Esophagus muscularis mucosa (tissue), 4 donors: ENCODE results near the gene KLHL5. TPM values are rescaled to one million over a fixed set of nuclear protein-coding genes. Genes with fewer than 3 reads are reported as not detected.
"Not testable (repeated sequence)": the region's sequence is repeated elsewhere in the genome, so short reads cannot be mapped to it uniquely, and the experiment has no call there.

Experiments used
- DNase-seq: peaks from one replicate; pipeline ENCODE4 v3.0.0-alpha.2; 2017; ENCODE audit errors: extremely low spot score
- H3K27ac ChIP-seq, 4 donors: fragments of 200-600 bp; sonication (generic); replicated peaks in 1 of 4; 1 replicate in 3 of 4; 2 replicates in 1 of 4; pipeline ENCODE4 v1.5.1; 2016 to 2019; ENCODE audit warnings: mild to moderate bottlenecking in 1 of 4
- H3K27me3 ChIP-seq, 4 donors: fragments of 200-600 bp; sonication (generic); one replicate each; pipeline versions ENCODE4 v1.5.1 to v1.6.0; 2016 to 2019
- H3K36me3 ChIP-seq, 4 donors: fragments of 200-600 bp; sonication (generic); one replicate each; pipeline ENCODE4 v1.5.1; 2016 to 2019
- H3K4me1 ChIP-seq, 4 donors: fragments of 200-600 bp; sonication (generic); one replicate each; pipeline ENCODE4 v1.5.1; 2016 to 2019
- H3K4me3 ChIP-seq, 4 donors: fragments of 200-600 bp; sonication (generic); 1 replicate in 2 of 4; 2 replicates in 2 of 4; pipeline ENCODE4 v1.5.1; 2016 to 2019; ENCODE audit warnings: mild to moderate bottlenecking in 4 of 4, moderate library complexity in 1 of 4
- H3K9me3 ChIP-seq, 4 donors: fragments of 200-600 bp; sonication (generic); 1 replicate in 3 of 4; 2 replicates in 1 of 4; pipeline ENCODE4 v1.5.1; 2016 to 2019
- EP300 ChIP-seq: sonication (generic); formaldehyde crosslinking; IDR thresholded peaks from one replicate; pipeline ENCODE4 v1.6.1; 2017; ENCODE audit warnings: antibody characterized with exemption
- POLR2A ChIP-seq: fragments of 450-650 bp; IDR thresholded peaks from one replicate; pipeline ENCODE4 v1.6.1; 2017; ENCODE audit warnings: antibody characterized with exemption, moderate library complexity, mild to moderate bottlenecking, low read depth
- POLR2AphosphoS5 ChIP-seq, 2 donors: sonication (generic); formaldehyde crosslinking; IDR thresholded peaks; one replicate each; pipeline ENCODE4 v1.6.1; 2017; ENCODE audit warnings: antibody characterized with exemption in 2 of 2
- WGBS: methylation state at CpG from one replicate; pipeline ENCODE4 v1.1.5; 2018; 5-methylcytosine and 5-hydroxymethylcytosine counted together
- intact Hi-C: fragments of 100-400 bp; cut with DNase I; formaldehyde crosslinking; loops from one replicate; pipeline ENCODE4 v1.15.1; 2023
- total RNA-seq, 4 donors: library from RNA; depleted of rRNA; stranded (reverse); fragments of >200 nt; gene quantifications; one replicate each; pipeline versions ENCODE4 v1.1.0 to v1.2.1, GENCODE V29; 2016
- TF ChIP-seq, protein P1 (sequence below), 3 experiments: fragments of 200-600 bp in 2 of 3; fragments of 450-650 bp in 1 of 3; sonication (generic) in 2 of 3; IDR thresholded peaks; one replicate each; pipeline ENCODE4 v1.5.1; 2017 to 2019; ENCODE audit warnings: antibody characterized with exemption in 3 of 3, mild to moderate bottlenecking in 2 of 3, moderate library complexity in 1 of 3

The KLHL5 gene
- total RNA-seq, 4 donors from 2014 or later: 92.7 to 187 (median 111) TPM

DNA sequence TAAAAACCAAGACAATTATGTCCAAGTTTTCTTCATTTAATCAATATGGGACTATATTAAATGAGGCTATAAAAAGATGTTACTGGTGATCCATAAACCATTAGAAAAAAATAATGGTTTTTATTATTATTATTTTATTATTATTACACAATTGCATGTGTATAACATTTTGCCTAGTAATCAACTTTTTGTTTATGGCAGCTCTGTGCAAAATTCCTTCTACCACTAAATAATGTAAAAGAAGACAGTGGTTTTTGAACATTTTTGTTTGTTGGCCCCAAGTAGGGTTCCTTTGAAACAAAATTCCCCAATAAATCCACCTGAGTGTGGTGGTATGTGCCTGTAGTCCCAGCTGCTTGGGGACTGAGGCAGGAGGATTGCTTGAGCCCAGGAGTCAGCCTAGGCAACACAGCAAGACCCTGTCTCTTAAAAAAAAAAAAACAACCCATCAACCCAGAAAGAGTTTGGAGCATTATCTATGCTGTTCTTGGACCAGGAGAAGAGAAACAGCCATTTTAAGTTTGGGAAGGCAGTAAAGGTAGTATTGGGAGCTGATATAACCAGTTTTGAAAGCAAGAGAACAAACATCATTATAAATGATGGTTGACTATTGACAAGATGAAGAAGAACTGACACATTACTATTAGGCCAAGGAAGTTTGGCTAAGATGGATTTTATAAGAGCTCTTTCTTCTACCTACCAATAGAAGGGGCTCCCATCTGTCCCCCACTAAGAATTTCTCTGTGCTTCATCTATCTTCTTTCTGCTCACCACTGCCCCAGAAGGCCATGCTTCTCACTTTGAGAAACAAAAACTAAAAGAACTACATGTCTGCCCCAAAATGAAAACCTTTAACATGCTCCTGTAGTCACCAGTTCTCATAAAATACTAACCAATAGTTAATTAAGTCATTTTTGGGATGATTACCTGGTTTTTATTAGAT is 32.0 kb upstream of the KLHL5 start:
- H3K27me3 ChIP-seq: no peaks in the 10 kb centered on the region
- no peak overlapping the region for H3K4me3 ChIP-seq
- H3K4me1 ChIP-seq: no peaks in the 10 kb centered on the region
- no peaks in the 10 kb centered on the region for H3K9me3 ChIP-seq
- no peak for DNase-seq
- H3K36me3 ChIP-seq: no peaks in the 10 kb centered on the region
- intact Hi-C loops: no loop called here
- no peak for TF ChIP-seq POLR2A
- no peak for TF ChIP-seq POLR2AphosphoS5 (IDR thresholded peaks at IDR 0.05)
- TF ChIP-seq, protein P1, sequence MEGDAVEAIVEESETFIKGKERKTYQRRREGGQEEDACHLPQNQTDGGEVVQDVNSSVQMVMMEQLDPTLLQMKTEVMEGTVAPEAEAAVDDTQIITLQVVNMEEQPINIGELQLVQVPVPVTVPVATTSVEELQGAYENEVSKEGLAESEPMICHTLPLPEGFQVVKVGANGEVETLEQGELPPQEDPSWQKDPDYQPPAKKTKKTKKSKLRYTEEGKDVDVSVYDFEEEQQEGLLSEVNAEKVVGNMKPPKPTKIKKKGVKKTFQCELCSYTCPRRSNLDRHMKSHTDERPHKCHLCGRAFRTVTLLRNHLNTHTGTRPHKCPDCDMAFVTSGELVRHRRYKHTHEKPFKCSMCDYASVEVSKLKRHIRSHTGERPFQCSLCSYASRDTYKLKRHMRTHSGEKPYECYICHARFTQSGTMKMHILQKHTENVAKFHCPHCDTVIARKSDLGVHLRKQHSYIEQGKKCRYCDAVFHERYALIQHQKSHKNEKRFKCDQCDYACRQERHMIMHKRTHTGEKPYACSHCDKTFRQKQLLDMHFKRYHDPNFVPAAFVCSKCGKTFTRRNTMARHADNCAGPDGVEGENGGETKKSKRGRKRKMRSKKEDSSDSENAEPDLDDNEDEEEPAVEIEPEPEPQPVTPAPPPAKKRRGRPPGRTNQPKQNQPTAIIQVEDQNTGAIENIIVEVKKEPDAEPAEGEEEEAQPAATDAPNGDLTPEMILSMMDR (IDR thresholded peaks at IDR 0.05): no peak
- no peak for TF ChIP-seq EP300
- H3K27ac ChIP-seq: no peak overlapping the region

DNA sequence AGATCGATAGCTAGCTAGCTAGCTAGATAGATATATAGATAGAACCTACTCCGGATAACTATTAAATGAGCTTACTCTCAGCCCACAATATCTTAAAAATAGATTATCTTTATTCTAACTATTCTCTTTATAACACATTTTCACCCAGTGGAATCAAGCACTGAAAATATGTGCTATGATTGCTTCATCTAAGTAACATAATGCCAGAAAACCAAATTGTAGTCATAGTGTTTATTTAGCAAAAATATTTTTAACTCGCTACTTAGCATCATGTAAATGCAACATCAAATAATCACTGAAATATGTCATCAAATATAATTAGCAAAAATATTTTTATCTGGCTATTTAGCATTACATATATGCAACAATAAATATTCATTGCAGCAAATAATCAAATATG is 31.3 kb upstream of the KLHL5 start:
- intact Hi-C loops: no loop called here
- no peaks in the 10 kb centered on the region for H3K4me1 ChIP-seq
- no peaks in the 10 kb centered on the region for H3K27me3 ChIP-seq
- H3K9me3 ChIP-seq: no peaks in the 10 kb centered on the region
- 86% methylated on average over 3 of the region's 3 CpGs for WGBS
- H3K4me3 ChIP-seq: no peak overlapping the region
- no peak overlapping the region for H3K27ac ChIP-seq
- DNase-seq: no peak
- TF ChIP-seq POLR2AphosphoS5 (IDR thresholded peaks at IDR 0.05) (no peak), POLR2A (no peak), EP300 (no peak)
- TF ChIP-seq, protein P1 (IDR thresholded peaks at IDR 0.05): no peak
- H3K36me3 ChIP-seq: no peaks in the 10 kb centered on the region

DNA sequence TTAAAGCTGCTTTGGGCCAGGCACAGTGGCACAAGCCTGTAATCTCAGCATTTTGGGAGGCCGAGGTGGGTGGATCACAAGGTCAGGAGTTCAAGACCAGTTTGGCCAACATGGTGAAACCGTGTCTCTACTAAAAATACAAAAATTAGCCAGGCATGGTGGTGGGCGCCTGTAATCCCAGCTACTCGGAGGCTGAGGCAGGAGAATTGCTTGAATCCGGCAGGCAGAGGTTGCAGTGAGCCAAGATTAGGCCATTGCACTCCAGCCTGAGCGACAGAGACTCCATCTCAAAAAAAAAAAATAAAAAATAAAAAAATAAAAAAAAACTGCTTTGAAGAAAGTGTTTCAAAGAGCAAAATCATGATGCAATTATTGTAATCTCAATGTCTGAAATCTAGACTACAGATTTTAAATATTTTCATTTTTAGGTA is 30.4 kb upstream of the KLHL5 start:
- H3K4me1 ChIP-seq, DNase-seq, H3K4me3 ChIP-seq, H3K36me3 ChIP-seq, H3K27ac ChIP-seq, intact Hi-C loops, H3K27me3 ChIP-seq, H3K9me3 ChIP-seq: not testable (repeated sequence)
- 88% methylated on average over 6 of the region's 6 CpGs for WGBS

DNA sequence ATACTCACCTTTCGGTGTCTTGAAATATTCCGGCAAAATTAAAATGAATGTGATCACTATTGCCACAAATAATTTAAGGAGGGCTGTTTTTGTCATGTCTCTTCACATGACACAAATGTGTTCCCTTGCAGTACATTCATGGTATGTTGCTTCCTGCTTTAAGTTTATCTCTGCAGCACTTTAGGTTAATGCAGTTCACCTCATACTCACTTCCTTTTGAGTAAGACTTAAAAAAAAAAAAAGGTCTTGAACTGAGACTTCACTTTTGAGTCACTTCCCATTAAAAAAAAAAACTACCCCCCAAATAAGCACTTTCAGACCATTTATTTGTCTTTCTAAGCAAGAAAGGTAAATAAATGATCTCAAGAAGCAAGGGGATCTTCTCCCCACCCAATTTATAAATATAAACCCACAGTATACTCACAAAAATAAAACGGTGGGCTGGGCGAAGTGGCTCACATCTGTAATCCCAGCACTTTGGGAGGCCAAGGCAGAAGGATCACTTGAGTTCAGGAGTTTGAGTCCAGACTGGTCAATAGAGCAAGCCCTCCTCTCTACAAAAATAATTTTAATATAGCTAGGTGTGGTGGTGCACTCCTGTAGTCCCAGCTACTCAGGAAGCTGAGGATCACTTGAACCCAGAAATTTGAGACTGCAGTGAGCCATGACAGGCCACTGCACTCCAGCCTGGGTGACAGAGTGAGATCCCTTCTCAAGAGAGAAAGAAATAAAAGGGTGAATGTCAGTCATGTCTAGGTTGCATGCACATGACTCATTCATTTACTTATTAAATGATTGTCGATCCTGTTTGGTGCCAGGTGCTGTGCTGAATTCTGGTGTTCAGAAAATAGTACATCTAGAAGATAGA is 29.6 kb upstream of the KLHL5 start, which contains the start of gene TMEM156:
Gene TMEM156, minus strand, starts transcription at position 192 of the 868 bp plus-strand sequence. Its CDS starts 96 bp downstream, at position 96.
- intact Hi-C loops: no loop called here
- Histone ChIP-seq H3K4me1 (no peaks in the 10 kb centered on the region), H3K27me3 (no peaks in the 10 kb centered on the region)

More for the DNA sequence above, 29.6 kb upstream of the KLHL5 start, which contains the start of gene TMEM156:
- no peaks in the 10 kb centered on the region for H3K9me3 ChIP-seq
- no peak for DNase-seq
- no peak within 1 kb of the TSS for H3K4me3 ChIP-seq
- H3K27ac ChIP-seq: no peak within 1 kb of the TSS
- WGBS: 71% methylated on average over 5 of the region's 5 CpGs
- no peaks in the 10 kb centered on the region for H3K36me3 ChIP-seq
- no peak for TF ChIP-seq POLR2AphosphoS5 (IDR thresholded peaks at IDR 0.05)
- TF ChIP-seq, protein P1 (IDR thresholded peaks at IDR 0.05): no peak
- TF ChIP-seq POLR2A: no peak
- no peak for TF ChIP-seq EP300
